Activated CD4-positive, alpha-beta T cell treated with anti-CD3 and anti-CD28 coated beads for 24 hours (primary cell): ENCODE data around the gene ZNF784.
A peak's percentile ranks its signal among the peaks of the same experiment; 100 is the strongest.

Experiments used
- DNase-seq, 2 donors: peaks; one replicate each; pipeline ENCODE4 v3.0.0-alpha.2; 2020; ENCODE audit warnings: low read depth in 2 of 2

Gene ZNF784

GRCh38 chr19:55643003-55643886, 18.9 kb upstream of the ZNF784 start, which contains the start of gene ZNF581:
Gene ZNF581, plus strand, starts transcription at chr19:55643649. Its CDS starts 923 bp downstream, at chr19:55644572.
- DNase-seq = peak; percentile 72 to 79

- DNase-seq = peak in 1 of 2 donors; percentile 35
These were observed 18.0 kb upstream of the ZNF784 start for GRCh38 chr19:55642153-55643002.

GRCh38 chr19:55641426-55642152, 17.2 kb upstream of the ZNF784 start:
- DNase-seq = no peak

- peak in 1 of 2 donors; percentile 61 for DNase-seq
These were observed 16.4 kb upstream of the ZNF784 start, which contains the start of gene ZNF580 for GRCh38 chr19:55640577-55641425. Gene ZNF580, plus strand, starts transcription at chr19:55641002. Its CDS starts 1,507 bp downstream, at chr19:55642509.

GRCh38 chr19:55640043-55640576, 15.7 kb upstream of the ZNF784 start:
- peak in 1 of 2 donors; percentile 54 for DNase-seq

- DNase-seq = peak in 1 of 2 donors; percentile 40
These were observed 14.5 kb upstream of the ZNF784 start for GRCh38 chr19:55638864-55639359.

- no peak for DNase-seq
These were observed 13.2 kb upstream of the ZNF784 start for GRCh38 chr19:55637534-55637933.

- no peak for DNase-seq
These were observed 12.4 kb upstream of the ZNF784 start for GRCh38 chr19:55636723-55637122.

- no peak for DNase-seq
These were observed 11.6 kb upstream of the ZNF784 start for GRCh38 chr19:55635856-55636440.

- DNase-seq = no peak
These were observed 11.0 kb upstream of the ZNF784 start for GRCh38 chr19:55635334-55635717.

- no peak for DNase-seq
These were observed 9.5 kb upstream of the ZNF784 start for GRCh38 chr19:55633861-55634260.

- DNase-seq = peak; percentile 76 to 93
These were observed 8.1 kb upstream of the ZNF784 start for GRCh38 chr19:55632463-55632834.

- peak in 1 of 2 donors; percentile 31 for DNase-seq
These were observed 2.0 kb upstream of the ZNF784 start for GRCh38 chr19:55626350-55626749.

GRCh38 chr19:55625004-55625326, 599 bp upstream of the ZNF784 start:
- DNase-seq = no peak

- DNase-seq = no peak
These were observed 805 bp downstream of the ZNF784 start for GRCh38 chr19:55623561-55623960.

- DNase-seq = no peak
These were observed 1.2 kb downstream of the ZNF784 start for GRCh38 chr19:55623130-55623529.

- no peak for DNase-seq
These were observed 2.0 kb downstream of the ZNF784 start for GRCh38 chr19:55622242-55622969.

GRCh38 chr19:55621673-55622231, 2.6 kb downstream of the ZNF784 start:
- no peak for DNase-seq

GRCh38 chr19:55621205-55621672, 3.1 kb downstream of the ZNF784 start:
- DNase-seq = no peak
